GM18511 (cell line): ENCODE data around the gene NRXN2.

Experiments used
- ATAC-seq: cut with Tn5 transposase; IDR thresholded peaks from one replicate; pipeline ENCODE4 v1.9.1; 2021; ENCODE audit warnings: mild to moderate bottlenecking, moderate library complexity; ENCODE audit not compliant: unreplicated experiment

The NRXN2 gene

DNA sequence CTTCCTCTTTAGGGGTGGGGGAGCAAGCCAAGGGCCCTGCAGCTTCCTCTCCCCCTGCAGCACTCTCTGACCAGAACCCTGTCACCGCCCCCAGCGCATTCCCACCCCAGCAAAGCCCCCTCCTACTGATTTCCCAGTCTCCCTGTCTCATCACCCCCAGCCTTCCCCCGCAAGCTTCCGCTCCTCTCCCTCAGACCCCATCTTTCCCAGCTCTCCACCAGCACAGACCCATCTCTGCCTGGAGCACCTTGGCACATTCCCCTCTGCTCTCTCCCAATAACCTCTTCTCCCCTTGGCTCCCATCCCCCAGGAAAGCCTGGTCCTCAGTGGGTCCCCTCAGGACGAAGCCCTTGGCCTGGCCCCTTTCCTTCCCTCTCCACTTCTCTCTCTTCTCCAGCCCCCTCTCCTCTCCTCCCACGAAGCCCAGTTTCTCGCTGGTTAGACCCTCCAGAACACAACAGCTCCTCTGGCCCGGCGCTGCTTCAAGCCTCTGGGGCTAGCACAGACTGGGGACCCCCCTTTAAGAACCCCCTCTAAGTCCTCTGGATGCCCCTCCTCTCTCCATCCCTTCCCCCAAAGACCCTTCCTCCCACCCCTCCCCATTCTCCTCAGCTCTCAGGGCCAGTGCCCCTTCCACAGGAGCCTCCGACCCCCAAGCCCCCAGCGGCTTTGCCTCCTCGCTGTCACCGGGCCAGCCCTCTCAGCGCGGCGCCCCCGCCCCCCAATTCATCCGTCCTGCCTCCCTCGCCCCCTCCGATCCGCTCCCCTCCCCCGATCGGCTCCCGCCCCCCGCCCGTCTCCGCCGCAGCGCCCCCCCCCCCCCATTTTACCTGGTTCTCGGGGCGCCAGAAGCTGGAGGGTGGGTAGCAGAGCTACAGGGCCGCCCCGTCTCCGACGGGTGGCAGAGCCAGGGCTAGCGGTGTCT, 594 bp downstream of the NRXN2 start:
- ATAC-seq: no peak

- ATAC-seq: no peak
These were observed 1.7 kb downstream of the NRXN2 start for GRCh38 chr11:64721359-64721699.

DNA sequence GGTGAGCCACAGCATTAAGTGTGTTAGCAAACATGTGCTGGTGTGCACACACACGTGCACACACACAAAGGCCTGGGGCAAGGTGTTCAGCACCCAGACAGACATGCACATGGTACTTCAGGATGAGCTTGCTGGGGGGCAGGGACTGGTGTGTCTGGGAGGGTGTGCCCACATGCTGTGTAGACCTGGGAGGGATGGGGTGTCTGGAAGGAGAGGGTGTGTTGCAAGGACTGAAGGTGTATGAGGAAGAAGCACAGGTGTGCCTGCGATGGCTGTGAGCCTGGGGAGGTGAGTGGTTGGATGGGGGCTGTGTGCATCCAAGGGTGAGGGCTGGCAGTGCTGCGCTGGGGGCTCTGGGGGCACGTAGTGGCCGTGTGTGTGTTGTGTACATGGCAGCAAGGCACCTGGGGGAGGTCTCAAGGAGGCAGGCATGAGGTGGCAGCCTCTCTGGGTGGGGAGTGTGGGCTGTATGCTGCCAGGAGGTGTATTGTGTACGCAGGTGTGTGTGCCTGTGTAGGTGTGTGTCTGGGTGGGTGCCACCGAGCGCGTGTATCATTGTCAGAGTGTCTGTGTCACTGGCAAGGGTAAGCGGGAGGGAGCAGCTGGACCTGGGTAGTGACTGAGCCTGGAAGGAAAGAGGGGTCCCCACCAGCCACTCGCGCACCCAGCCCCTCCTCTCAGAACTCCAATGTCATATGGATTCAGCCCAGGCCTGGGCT, 2.2 kb downstream of the NRXN2 start:
- ATAC-seq: no peak

- no peak for ATAC-seq
These were observed 2.8 kb downstream of the NRXN2 start for GRCh38 chr11:64720167-64720566.

DNA sequence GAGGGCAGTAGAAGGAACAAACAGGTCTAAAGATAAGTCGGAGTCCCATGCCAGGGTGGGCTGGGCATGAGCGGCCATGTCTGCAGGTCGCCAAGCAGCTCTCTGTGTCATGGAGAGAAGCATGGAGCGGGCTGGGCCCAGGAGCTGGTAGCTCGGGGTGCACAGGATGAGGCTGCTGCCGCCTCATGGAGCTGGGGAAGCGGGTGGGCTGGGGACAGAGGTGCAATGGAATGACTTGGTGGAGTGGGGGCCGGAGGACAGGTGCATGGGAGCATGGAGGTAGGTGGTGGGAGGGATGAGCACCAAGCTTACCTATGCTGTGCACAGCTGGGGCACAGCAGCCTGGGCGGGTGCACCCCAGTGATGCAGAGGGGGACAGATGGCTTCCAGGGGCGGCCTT, 3.6 kb downstream of the NRXN2 start:
- no peak for ATAC-seq

DNA sequence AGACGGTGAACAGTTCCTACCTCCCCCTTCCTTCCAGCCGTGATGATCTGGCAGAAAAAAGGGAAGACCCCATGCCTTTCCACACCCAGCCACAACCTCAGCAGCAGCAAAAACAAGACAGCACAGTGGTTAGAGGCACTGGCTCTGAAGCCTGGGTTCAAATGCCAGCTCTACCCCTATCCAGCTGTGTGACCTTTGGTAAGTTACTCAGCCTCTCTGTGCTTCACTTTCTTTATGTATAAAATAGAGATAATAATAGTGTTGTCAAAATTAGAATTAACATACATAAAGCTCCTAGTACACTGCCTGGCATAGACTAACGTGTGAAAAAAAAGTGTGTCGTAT, 4.2 kb downstream of the NRXN2 start:
- ATAC-seq: no peak

- no peak for ATAC-seq
These were observed 4.8 kb downstream of the NRXN2 start for GRCh38 chr11:64718084-64718779.

DNA sequence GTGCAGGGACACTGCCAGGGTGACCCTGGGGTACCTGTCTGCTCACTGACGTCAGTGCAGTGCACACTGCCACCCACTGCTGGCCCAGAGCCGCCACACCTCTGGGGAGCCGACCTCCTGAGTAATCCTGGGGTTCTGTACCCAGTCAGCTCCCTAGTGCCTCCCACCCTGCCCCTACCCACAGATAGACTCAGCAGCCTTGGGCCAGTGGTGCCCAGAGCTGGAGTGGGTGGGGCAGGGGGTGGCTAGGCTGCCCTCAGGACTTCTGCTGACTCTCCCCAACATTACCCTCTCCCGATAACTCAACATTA, 5.8 kb downstream of the NRXN2 start:
- no peak for ATAC-seq

DNA sequence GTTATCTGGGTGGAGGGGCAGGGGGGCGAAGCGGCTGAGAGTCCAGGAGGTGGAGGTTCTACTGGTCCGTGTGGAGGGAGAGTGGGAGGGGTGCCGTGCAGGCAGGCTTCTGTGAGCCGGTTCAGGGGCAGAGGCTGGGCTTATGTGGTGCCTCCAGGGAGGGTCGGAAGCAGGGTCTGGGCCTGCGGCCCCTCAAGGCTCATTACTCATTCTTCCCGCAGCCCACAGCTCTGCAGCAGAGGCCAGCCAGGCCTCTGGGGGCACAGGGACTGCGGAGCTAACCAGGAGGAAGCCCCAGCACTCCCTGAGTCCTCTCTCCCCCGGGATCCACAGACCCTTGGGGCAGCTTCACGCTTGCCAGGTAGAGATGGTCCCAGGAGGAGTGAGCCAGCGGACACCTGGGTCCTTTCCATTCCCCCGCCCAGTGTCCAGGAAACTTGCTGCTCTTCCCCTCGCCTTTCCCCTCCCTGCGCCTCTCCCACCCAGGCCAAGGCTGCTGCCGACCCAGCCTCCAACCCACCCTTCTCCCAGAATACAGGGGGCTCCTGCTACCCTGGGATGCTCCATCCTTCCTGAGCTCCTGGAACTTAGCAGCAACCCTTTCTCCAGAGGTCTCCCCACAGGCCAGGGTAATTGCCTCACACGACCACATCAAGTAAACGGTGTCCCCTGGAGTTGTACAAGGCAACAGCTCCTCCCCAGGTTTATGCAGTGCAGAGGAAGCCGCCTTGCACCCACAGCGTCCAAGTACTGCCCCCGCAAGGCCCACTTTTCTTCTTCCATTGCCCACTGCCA, 6.3 kb downstream of the NRXN2 start:
- no peak for ATAC-seq

GRCh38 chr11:64715756-64716472, 7.1 kb downstream of the NRXN2 start:
- no peak for ATAC-seq

DNA sequence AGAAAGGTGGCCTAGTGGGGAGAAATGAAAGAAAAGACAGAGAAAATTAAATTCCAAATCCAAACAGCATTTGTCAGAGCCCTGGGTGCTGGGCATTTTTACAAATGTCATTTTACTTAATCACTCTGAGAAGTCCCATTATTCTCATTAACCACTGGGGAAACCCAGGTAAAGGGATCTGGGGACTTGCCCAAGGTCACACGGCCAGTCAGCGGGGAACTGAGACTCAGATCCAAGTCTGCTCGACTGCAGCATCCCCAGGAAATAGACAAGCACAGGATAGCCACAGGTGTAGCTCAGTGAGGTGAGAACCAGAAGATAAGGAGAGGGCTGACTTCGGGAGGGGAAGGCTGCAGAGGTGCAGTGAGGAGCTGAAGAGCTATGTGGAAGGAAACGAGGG, 7.9 kb downstream of the NRXN2 start:
- no peak for ATAC-seq

DNA sequence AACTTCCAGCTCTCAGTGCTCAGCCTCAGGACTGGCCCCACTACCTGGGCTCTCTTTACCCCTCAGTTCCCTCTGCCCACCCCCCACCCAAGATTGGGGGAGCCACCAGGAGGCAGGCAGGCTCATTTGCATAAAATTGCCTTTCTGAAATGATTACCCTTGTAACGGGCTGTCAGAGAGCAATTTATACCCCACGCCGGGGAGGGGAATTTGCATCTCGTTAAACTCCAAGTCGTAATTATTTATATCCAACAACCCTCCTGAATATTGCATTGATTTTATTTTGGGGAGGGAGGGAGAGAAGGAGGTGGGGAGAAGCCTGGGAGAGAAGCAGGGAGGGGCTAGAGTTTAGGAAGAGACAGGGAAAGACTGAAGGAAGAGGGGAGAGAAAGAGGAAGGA, 8.3 kb downstream of the NRXN2 start:
- ATAC-seq: no peak

DNA sequence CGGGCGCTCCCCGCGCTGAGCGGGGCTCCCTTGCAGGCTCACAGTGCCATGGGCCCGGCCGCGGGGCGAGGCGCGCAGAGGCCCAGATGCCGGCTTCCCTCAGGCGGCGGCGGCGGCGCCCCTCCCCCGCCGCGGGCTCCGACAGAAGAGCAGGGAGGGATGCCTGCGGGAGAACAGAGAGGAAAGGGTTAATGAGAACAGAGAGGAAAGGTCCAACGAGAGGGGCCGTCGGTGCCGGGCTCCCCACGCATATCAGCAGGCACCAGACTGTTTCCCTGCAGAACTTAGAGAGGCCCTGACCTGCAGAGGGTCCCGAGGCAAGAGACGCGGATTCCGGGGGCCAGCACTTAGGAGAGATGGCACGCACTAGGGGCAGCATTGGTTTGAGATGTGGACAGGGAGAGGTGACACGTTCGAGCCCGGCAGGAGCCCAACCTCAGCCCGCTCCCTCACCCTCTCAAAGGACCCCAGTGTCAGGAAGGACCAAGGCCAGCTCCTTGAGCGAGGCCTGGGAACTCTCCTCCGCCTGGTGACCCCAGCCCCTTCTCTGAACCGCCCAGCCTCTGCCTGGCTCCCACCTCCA, 9.1 kb downstream of the NRXN2 start:
- no peak for ATAC-seq

GRCh38 chr11:64713016-64713707, 9.8 kb downstream of the NRXN2 start:
- ATAC-seq: no peak

- ATAC-seq: no peak
These were observed 10.5 kb downstream of the NRXN2 start for GRCh38 chr11:64712430-64713015.

GRCh38 chr11:64711956-64712362, 11.0 kb downstream of the NRXN2 start:
- no peak for ATAC-seq

DNA sequence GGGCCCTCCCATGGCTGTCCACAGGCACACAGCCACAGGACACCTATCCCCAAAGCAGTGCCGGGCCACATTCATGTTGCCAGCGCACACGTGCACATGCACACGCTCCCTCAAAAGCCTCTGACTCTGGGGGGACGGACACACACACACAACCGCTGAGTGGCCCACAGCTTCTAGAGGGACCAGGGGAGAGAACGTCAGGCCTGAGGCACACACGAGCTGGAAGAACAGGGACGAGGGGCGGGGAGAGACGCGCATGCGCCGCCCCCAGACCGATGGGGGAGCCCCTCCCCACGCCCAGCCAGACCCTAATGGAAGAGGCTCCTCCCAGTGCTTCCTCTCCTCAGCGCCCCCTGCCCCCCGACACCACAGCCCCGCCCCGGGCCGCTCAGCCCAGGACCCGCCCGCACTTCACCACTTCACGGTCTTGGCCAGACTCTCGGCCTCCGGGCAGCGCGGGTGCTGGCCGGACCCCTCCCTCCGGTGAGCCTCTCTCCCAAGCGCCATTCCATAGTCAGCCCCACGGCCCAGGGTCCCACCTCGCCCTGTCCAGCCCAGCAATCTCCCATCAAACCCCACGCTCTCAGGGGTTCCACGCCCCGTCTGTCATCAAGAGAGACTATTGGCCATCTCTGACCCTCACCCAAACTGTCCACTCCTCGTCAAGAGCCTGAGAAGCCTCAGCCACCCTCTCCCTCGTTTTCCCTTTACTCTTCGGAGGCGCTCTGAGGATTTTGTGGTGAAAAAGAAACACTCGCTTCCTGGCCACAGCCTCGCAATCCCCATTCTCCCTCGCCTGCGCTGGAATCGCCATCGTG, 11.7 kb downstream of the NRXN2 start:
- no peak for ATAC-seq

DNA sequence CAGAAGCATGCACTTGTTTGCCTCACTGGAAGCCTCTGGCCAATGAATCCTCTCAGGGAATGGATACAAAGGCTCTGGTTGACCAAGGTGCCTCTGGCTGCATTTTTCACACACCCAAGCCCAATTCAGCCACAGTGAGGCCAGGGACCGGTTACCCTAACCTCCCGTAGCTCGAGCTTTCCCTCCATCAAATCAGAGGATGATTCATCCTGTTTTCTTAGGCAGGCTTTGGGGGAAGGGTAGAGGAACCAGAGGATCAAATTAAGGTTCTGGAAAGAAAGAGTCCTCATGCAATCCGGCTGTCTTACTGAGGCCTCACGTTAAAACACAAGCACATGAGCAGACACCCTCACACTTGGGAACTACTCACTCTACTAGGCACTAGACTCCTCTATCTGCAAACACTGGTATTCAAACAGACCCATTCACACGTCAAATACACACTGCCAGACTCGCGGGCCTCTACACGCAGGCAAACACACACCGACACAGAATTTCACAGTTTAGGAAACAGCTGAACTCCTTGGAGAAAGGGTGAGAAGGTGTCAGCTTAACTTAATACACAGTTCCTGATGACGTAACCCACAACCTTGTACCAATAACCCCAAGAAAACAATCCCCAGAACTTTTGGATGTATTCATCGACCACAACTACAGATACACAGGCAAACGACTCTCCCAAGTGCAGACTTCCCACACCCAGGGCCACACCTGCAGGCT, 12.4 kb downstream of the NRXN2 start:
- ATAC-seq: no peak
